ENCODE measurements around the gene MACF1. TPM values are rescaled to one million over a fixed set of nuclear protein-coding genes. Genes with fewer than 3 reads are reported as not detected.

The MACF1 gene
- total RNA-seq, 1 experiment from 2014 or later = 190 TPM

DNA sequence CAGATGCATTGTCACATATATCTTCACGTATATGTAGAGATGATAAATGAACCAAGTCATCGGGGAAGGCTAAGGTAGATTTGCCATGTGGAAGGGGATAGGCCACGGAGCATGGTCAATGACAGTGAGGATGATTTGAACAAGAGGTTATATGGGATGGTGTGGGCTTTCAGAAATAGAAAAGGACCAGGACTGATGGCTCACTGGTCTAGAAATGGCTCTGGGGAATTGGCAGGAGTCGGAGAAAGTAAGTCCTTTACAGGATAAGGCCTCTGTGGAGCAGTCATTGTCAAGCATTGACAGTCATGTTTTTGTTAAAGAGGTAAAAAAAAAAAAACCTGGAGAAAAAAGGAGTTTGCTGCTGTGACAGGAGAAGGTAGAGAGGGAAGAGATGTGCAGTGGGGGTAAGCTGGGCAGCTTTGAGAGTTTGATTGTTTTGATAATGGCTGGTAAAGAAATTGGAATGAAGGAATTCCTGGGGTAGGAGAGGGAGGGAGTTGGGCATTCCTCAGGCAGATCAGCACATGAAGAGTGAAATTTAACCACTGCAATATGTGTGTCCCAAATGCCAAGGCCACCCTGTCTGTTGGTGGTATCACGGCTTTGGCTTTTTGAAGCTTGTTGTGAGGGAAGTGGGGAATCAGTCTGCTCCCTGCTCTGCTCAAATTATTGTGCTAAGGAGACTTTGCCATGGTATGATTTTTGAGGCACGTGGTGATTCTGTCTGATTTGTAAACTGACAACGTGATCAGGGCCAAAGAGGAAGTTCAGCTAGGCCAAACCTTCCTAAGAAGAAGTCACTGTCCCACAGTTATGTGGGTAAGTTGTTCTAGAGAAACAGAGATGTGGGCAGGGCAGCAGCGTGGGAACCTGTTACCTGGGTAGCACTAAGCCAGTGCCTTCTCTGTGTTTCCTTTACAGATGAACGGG is 26.0 kb downstream of the MACF1 start:
- Histone ChIP-seq H3K79me2 (ENCODE audit: insufficient read depth, low read length) (peaks cover 7% of the 10 kb centered on the region; the same call in 1 of the 2 replicates), H3K18ac (ENCODE audit: insufficient read length, low read depth, low read length) (no peak overlapping the region), H3K9me3 (ENCODE audit: control insufficient read depth, low read depth, low read length) (no peaks in the 10 kb centered on the region), H3T11ph (ENCODE audit: low read length) (no peak overlapping the region), H3K79me1 (ENCODE audit: insufficient read depth, low read depth, low read length, poor library complexity, severe bottlenecking) (no peaks in the 10 kb centered on the region), H2AK5ac (ENCODE audit: insufficient read length, low read length) (no peak overlapping the region), H3K27ac (ENCODE audit: insufficient read length, low read depth, low read length) (peak overlapping the region; percentile 56), H2BK15ac (ENCODE audit: low read depth, low read length) (no peak overlapping the region), H2BK120ac (ENCODE audit: low read depth, low read length, poor library complexity, severe bottlenecking) (no peak overlapping the region), H2BK12ac (ENCODE audit: insufficient read length, low read depth, low read length) (peak overlapping the region; percentile 5), H2BK5ac (ENCODE audit: insufficient read length, low read length) (no peak overlapping the region), H3K9ac (ENCODE audit: extremely low read depth, insufficient read length, low read length) (no peak overlapping the region), H2BK20ac (ENCODE audit: low read depth, low read length, poor library complexity, severe bottlenecking) (peak overlapping the region; percentile 29), H3K14ac (ENCODE audit: insufficient read depth, low read length) (no peak overlapping the region), H3K4me2 (ENCODE audit: insufficient read depth, insufficient read length, low read length) (peak overlapping the region; percentile 50), H3K4me1 (ENCODE audit: insufficient read depth, low read length) (peaks cover 15% of the 10 kb centered on the region; the same call in 1 of the 2 replicates), H3K27me3 (ENCODE audit: insufficient read depth, low read length) (no peaks in the 10 kb centered on the region), H2AFZ (ENCODE audit: low read length) (no peak overlapping the region), H3K23me2 (ENCODE audit: insufficient read length, low read depth, low read length, poor library complexity, severe bottlenecking) (no peaks in the 10 kb centered on the region), H4K8ac (replicated peaks; ENCODE audit: insufficient read length, low read depth, low read length) (no peak overlapping the region), H4K5ac (ENCODE audit: insufficient read length, low read depth, low read length) (no peak overlapping the region), H4K91ac (ENCODE audit: insufficient read length, low read depth, low read length) (no peak overlapping the region), H3K23ac (ENCODE audit: insufficient read length, low read depth, low read length) (no peak overlapping the region), H3K4ac (ENCODE audit: low read depth, low read length) (no peak overlapping the region), H4K20me1 (ENCODE audit: control insufficient read depth, insufficient read depth, insufficient read length) (no peaks in the 10 kb centered on the region), H3K56ac (ENCODE audit: insufficient read length, low read depth, low read length) (no peak overlapping the region)
- no peak for DNase-seq
- Mint-ChIP-seq H3K4me3 (peak overlapping the region; percentile 1 to 39; a peak in 4 of 5 replicates), H3K9me3 (peaks cover 4 to 7% of the 10 kb centered on the region in 2 experiments; a peak in 4 of 5 replicates), H3K36me3 (ENCODE audit: insufficient read depth in 1 of 3, low read depth in 3 of 3) (peaks cover 15 to 20% (median 16%) of the 10 kb centered on the region in 3 experiments; a peak in 6 of 7 replicates), H3K27me3 (ENCODE audit: low read depth) (no peaks in the 10 kb centered on the region), H3K27ac (peak overlapping the region; percentile 29 to 96 (median 96)), H3K4me1 (peaks cover 46 to 47% of the 10 kb centered on the region in 2 experiments)
- WGBS (ENCODE audit: extremely low coverage, insufficient read length, low lambda C conversion rate) = no CpG with 5 or more reads among the region's 9 CpGs
- TF ChIP-seq, protein P1, sequence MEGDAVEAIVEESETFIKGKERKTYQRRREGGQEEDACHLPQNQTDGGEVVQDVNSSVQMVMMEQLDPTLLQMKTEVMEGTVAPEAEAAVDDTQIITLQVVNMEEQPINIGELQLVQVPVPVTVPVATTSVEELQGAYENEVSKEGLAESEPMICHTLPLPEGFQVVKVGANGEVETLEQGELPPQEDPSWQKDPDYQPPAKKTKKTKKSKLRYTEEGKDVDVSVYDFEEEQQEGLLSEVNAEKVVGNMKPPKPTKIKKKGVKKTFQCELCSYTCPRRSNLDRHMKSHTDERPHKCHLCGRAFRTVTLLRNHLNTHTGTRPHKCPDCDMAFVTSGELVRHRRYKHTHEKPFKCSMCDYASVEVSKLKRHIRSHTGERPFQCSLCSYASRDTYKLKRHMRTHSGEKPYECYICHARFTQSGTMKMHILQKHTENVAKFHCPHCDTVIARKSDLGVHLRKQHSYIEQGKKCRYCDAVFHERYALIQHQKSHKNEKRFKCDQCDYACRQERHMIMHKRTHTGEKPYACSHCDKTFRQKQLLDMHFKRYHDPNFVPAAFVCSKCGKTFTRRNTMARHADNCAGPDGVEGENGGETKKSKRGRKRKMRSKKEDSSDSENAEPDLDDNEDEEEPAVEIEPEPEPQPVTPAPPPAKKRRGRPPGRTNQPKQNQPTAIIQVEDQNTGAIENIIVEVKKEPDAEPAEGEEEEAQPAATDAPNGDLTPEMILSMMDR (conservative IDR thresholded peaks at IDR 0.05) = no peak
